Astrocyte (in vitro differentiated cells and primary cell): Measurements from ENCODE around the gene LRRC75A. TPM values are rescaled to one million over a fixed set of nuclear protein-coding genes. Genes with fewer than 3 reads are reported as not detected.

Experiments
- DNase-seq: peaks from one replicate; pipeline ENCODE4 v3.0.0-alpha.2; 2010; ENCODE audit warnings: low read depth
- FAIRE-seq: peaks from 2 replicates; lab custom pipeline; 2011; peaks lifted over from hg19 to GRCh38; lab: Jason Lieb, UNC
- H2AFZ ChIP-seq: 2 replicates; pipeline ENCODE4 v1.6.0; 2012; ENCODE audit warnings: low read depth, low read length, inconsistent platforms
- H3K27ac ChIP-seq: 2 replicates; pipeline ENCODE4 v1.5.1; 2011; ENCODE audit warnings: low read depth, low read length, inconsistent platforms
- H3K27me3 ChIP-seq: 2 replicates; pipeline ENCODE4 v1.6.0; 2011; ENCODE audit warnings: low read length, inconsistent platforms; ENCODE audit not compliant: insufficient read depth
- H3K36me3 ChIP-seq: 2 replicates; pipeline ENCODE4 v1.5.1; 2011; ENCODE audit warnings: low read length, inconsistent platforms; ENCODE audit not compliant: insufficient read depth
- H3K4me1 ChIP-seq: 2 replicates; pipeline ENCODE4 v1.5.1; 2011; ENCODE audit warnings: low read length, inconsistent platforms; ENCODE audit not compliant: insufficient read depth
- H3K4me2 ChIP-seq: 2 replicates; pipeline ENCODE4 v1.6.0; 2012; ENCODE audit warnings: low read length, inconsistent platforms
- H3K4me3 ChIP-seq: 2 replicates; pipeline ENCODE4 v1.5.1; 2011; ENCODE audit warnings: low read depth, mild to moderate bottlenecking, low read length, inconsistent platforms; ENCODE audit not compliant: insufficient read depth
- H3K79me2 ChIP-seq: 2 replicates; pipeline ENCODE4 v1.6.0; 2012; ENCODE audit warnings: mild to moderate bottlenecking, low read length, inconsistent platforms; ENCODE audit not compliant: insufficient read depth
- H3K9ac ChIP-seq: 2 replicates; pipeline ENCODE4 v1.6.0; 2012; ENCODE audit warnings: mild to moderate bottlenecking, low read length, inconsistent platforms
- H3K9me3 ChIP-seq: 2 replicates; pipeline ENCODE4 v1.5.1; 2012; ENCODE audit warnings: low read depth, mild to moderate bottlenecking, low read length, inconsistent platforms; ENCODE audit not compliant: insufficient read depth
- H4K20me1 ChIP-seq: 2 replicates; pipeline ENCODE4 v1.6.0; 2012; ENCODE audit warnings: low read length, inconsistent platforms; ENCODE audit not compliant: insufficient read depth
- H3K27ac Mint-ChIP-seq: one replicate; pipeline ENCODE4 v1.8.0; 2021; ENCODE audit warnings: mild to moderate bottlenecking, mixed read lengths; ENCODE audit not compliant: unreplicated experiment
- H3K27me3 Mint-ChIP-seq: one replicate; pipeline ENCODE4 v1.8.0; 2021; ENCODE audit warnings: low read depth, mixed read lengths; ENCODE audit not compliant: unreplicated experiment
- H3K36me3 Mint-ChIP-seq: one replicate; pipeline ENCODE4 v1.8.0; 2021; ENCODE audit warnings: low read depth, mixed read lengths; ENCODE audit not compliant: unreplicated experiment
- H3K4me1 Mint-ChIP-seq: one replicate; pipeline ENCODE4 v1.8.0; 2021; ENCODE audit warnings: low read depth, mixed read lengths; ENCODE audit not compliant: unreplicated experiment
- H3K4me3 Mint-ChIP-seq: one replicate; pipeline ENCODE4 v1.8.0; 2021; ENCODE audit warnings: mild to moderate bottlenecking, moderate library complexity, mixed read lengths; ENCODE audit not compliant: unreplicated experiment
- H3K9me3 Mint-ChIP-seq: one replicate; pipeline ENCODE4 v1.8.0; 2021; ENCODE audit warnings: mild to moderate bottlenecking, mixed read lengths; ENCODE audit not compliant: unreplicated experiment
- CTCF ChIP-seq: IDR thresholded peaks from 2 replicates; pipeline ENCODE4 v1.5.1; 2011; ENCODE audit warnings: low read depth, mild to moderate bottlenecking, inconsistent platforms, low read length, moderate library complexity; ENCODE audit not compliant: insufficient read depth
- EZH2 ChIP-seq: IDR thresholded peaks from 2 replicates; pipeline ENCODE4 v1.6.1; 2012; ENCODE audit warnings: mild to moderate bottlenecking, low read length, inconsistent platforms; ENCODE audit not compliant: insufficient read depth
- total RNA-seq: library from RNA; stranded (reverse); gene quantifications from 2 replicates; pipeline ENCODE4 v1.2.1, GENCODE V29; 2021

LRRC75A gene
- total RNA-seq, 1 donor from 2014 or later, result 0.36 TPM

DNA sequence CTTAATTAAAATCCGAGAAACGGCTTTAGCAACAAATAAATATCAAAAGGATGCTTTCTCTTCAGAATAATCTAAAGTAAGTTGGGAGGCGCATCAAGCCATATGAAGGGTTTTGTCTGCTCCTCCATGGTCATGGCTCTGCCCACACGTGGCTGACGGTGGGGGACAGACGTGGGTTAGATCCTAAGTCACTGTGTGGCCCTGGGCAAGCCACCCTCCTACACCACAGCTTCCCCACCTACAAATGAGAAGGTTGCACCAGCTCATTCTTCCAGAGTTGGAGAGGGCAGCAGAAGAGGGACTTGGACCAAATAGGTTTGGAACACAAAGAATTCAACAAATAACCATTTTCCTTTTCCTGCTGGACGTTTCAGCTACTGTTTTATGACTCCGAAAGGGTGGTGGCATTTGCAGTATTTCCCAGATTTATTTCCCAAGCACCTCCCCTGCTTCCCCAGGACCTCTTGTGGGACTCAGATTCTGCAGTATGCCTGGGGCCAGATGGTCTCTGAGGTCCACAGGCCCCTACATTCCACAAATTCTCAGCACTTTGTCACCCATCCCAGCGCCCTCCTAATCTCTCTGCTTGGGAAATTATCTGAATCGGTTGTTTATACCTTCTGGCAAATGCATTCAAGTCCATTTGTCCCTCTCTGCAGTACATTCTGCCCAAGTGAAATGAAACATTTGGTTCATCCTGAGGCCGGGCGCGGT lies 17.8 kb downstream of the LRRC75A start:
- H3K4me3 ChIP-seq, result no peak overlapping the region
- H4K20me1 ChIP-seq, result no peaks in the 10 kb centered on the region
- H3K27me3 ChIP-seq, result peaks cover 2% of the 10 kb centered on the region
- TF ChIP-seq CTCF (no peak), EZH2 (no peak)
- no peak overlapping the region for H3K9ac ChIP-seq
- no peak overlapping the region for H2AFZ ChIP-seq
- Mint-ChIP-seq H3K27me3 (peaks cover 28% of the 10 kb centered on the region), H3K9me3 (no peaks in the 10 kb centered on the region), H3K27ac (no peak overlapping the region), H3K4me3 (no peak overlapping the region), H3K4me1 (peaks cover 15% of the 10 kb centered on the region), H3K36me3 (no peaks in the 10 kb centered on the region)
- no peak overlapping the region for H3K4me2 ChIP-seq
- FAIRE-seq (no peak), DNase-seq (no peak)
- H3K36me3 ChIP-seq, result no peaks in the 10 kb centered on the region
- no peak overlapping the region for H3K27ac ChIP-seq
- H3K4me1 ChIP-seq, result peaks cover 8% of the 10 kb centered on the region
- no peaks in the 10 kb centered on the region for H3K79me2 ChIP-seq
- no peaks in the 10 kb centered on the region for H3K9me3 ChIP-seq

- DNase-seq, result no peak
- Histone ChIP-seq H2AFZ (no peak overlapping the region), H3K9me3 (no peaks in the 10 kb centered on the region), H3K79me2 (no peaks in the 10 kb centered on the region), H4K20me1 (no peaks in the 10 kb centered on the region), H3K4me1 (peaks cover 8% of the 10 kb centered on the region), H3K4me3 (no peak overlapping the region), H3K9ac (no peak overlapping the region), H3K27me3 (peaks cover 2% of the 10 kb centered on the region), H3K36me3 (no peaks in the 10 kb centered on the region), H3K4me2 (no peak overlapping the region), H3K27ac (no peak overlapping the region)
- Mint-ChIP-seq H3K27me3 (peaks cover 30% of the 10 kb centered on the region), H3K9me3 (no peaks in the 10 kb centered on the region), H3K36me3 (no peaks in the 10 kb centered on the region), H3K27ac (no peak overlapping the region), H3K4me3 (no peak overlapping the region), H3K4me1 (peaks cover 13% of the 10 kb centered on the region)
- no peak for FAIRE-seq
- TF ChIP-seq EZH2, result no peak
- no peak for TF ChIP-seq CTCF
These were observed 18.7 kb downstream of the LRRC75A start for GRCh38 chr17:16473044-16474011.
